ENCODE measurements around the gene KLHL11.

KLHL11 gene

GRCh38 chr17:41864836-41865595 is at the start of gene KLHL11:
KLHL11 (minus strand) TSS chr17:41865423; CDS start chr17:41865370, 53 bp downstream.
- DNase-seq, result peak; percentile 56

- no peak for DNase-seq
Observed at GRCh38 chr17:41915020-41915419, 49.8 kb upstream of the KLHL11 start.

- no peak for DNase-seq
Observed at GRCh38 chr17:41914358-41914766, 49.1 kb upstream of the KLHL11 start.

- no peak for DNase-seq
Observed at GRCh38 chr17:41913798-41914197, 48.6 kb upstream of the KLHL11 start.

- no peak for DNase-seq
Observed at GRCh38 chr17:41912925-41913324, 47.7 kb upstream of the KLHL11 start.

GRCh38 chr17:41910701-41911391 is 45.6 kb upstream of the KLHL11 start:
- no peak for DNase-seq

GRCh38 chr17:41909088-41909487 is 43.9 kb upstream of the KLHL11 start:
- DNase-seq, result no peak

- DNase-seq, result no peak
Observed at GRCh38 chr17:41907633-41908539, 42.7 kb upstream of the KLHL11 start.

GRCh38 chr17:41907185-41907556 is 41.9 kb upstream of the KLHL11 start:
- DNase-seq, result no peak

- DNase-seq, result no peak
Observed at GRCh38 chr17:41906465-41907184, 41.4 kb upstream of the KLHL11 start.

- DNase-seq, result no peak
Observed at GRCh38 chr17:41905172-41905571, 39.9 kb upstream of the KLHL11 start.

GRCh38 chr17:41904242-41904841 is 39.1 kb upstream of the KLHL11 start:
- DNase-seq, result no peak

GRCh38 chr17:41901646-41902045 is 36.4 kb upstream of the KLHL11 start:
- DNase-seq, result no peak

GRCh38 chr17:41896726-41897125 is 31.5 kb upstream of the KLHL11 start:
- no peak for DNase-seq

GRCh38 chr17:41895617-41896016 is 30.4 kb upstream of the KLHL11 start:
- DNase-seq, result no peak

- no peak for DNase-seq
Observed at GRCh38 chr17:41894791-41895331, 29.6 kb upstream of the KLHL11 start.

GRCh38 chr17:41893384-41893783 is 28.2 kb upstream of the KLHL11 start:
- no peak for DNase-seq

- DNase-seq, result no peak
Observed at GRCh38 chr17:41892021-41892376, 26.8 kb upstream of the KLHL11 start.

- DNase-seq, result no peak
Observed at GRCh38 chr17:41891135-41892020, 26.2 kb upstream of the KLHL11 start.

GRCh38 chr17:41888332-41888965 is 23.2 kb upstream of the KLHL11 start:
- DNase-seq, result no peak

- DNase-seq, result no peak
Observed at GRCh38 chr17:41885733-41886132, 20.5 kb upstream of the KLHL11 start.
